ENCODE results near the gene IMMP2L.

DNA sequence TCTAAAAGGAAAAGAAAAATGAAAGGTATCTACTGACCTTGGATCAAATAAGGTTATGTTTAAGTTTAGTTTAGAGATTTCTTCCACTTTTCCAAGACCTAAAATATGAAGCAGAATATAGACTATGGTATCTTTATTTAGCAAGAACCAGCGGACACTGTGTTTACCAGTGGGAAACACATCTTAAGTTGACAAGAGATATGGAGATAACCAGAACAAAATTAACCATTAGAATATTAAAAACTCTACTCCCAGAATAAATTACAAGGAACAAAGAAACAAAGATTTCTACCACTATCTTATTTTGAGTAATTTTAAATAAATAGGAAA lies 86.9 kb downstream of the IMMP2L start:
- TF ChIP-seq, protein P1, sequence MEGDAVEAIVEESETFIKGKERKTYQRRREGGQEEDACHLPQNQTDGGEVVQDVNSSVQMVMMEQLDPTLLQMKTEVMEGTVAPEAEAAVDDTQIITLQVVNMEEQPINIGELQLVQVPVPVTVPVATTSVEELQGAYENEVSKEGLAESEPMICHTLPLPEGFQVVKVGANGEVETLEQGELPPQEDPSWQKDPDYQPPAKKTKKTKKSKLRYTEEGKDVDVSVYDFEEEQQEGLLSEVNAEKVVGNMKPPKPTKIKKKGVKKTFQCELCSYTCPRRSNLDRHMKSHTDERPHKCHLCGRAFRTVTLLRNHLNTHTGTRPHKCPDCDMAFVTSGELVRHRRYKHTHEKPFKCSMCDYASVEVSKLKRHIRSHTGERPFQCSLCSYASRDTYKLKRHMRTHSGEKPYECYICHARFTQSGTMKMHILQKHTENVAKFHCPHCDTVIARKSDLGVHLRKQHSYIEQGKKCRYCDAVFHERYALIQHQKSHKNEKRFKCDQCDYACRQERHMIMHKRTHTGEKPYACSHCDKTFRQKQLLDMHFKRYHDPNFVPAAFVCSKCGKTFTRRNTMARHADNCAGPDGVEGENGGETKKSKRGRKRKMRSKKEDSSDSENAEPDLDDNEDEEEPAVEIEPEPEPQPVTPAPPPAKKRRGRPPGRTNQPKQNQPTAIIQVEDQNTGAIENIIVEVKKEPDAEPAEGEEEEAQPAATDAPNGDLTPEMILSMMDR (IDR thresholded peaks at IDR 0.05): no peak
- TF ChIP-seq POLR2A (IDR thresholded peaks at IDR 0.05): no peak

Measured in uterus (tissue), 2 donors.